GM12874 (cell line): ENCODE results near the gene CXADR.

Experiments
- CTCF ChIP-seq: IDR thresholded peaks from 2 replicates; pipeline ENCODE4 v1.5.1; 2011; ENCODE audit warnings: low read depth, mild to moderate bottlenecking, control low read depth, low read length, moderate library complexity; ENCODE audit not compliant: insufficient read depth

Gene CXADR

GRCh38 chr21:17539743-17540341 is 27.0 kb downstream of the CXADR start:
- TF ChIP-seq CTCF = no peak

DNA sequence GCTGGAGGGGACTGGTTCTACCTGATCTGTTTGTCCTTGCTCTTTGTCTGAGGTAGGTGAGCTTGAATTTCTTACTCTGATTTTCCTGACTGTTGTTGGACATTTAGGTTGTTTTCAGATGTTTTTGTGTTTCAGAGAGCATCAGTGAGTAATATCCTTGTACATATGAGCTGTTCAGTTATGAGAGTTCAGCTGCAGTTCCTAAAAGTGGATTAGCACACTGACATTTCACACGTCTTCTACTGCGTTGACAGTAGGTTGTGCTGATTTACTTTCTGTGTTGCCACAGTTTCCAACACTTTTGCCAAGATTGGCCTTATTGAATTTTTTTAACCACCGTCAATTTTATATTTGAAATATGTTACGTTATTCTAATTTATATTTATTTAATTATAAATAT is 27.7 kb downstream of the CXADR start:
- TF ChIP-seq CTCF = no peak

DNA sequence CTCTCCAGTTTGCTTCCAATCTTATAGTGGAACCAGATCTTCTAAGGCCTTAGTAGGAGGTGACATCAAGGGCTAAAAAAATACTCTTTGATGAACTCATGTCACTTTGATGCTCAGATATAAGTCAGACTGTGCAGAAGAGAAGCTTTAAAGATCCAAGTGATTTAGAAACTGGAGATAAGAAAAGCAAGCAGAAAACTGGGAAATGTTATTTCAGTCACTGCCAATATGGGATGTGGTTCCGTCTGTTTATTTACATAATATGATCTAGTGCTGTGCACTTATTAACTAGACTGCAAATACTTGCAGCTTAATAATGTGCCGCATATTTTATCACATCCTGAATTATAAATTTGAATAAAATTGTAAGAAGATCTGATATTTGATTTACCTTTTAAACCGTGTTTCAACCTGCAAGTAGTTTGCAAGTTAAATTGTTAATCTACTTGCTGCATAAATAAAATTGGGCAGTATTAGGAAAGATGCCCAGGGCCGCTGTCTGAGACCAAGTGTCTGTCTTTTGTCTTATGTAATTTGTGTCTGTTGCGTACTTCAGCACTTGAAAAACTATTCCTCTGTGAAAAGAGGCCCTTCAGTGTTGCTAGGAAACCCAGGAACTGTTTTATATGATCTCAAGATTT is 29.6 kb downstream of the CXADR start:
- TF ChIP-seq CTCF = no peak

DNA sequence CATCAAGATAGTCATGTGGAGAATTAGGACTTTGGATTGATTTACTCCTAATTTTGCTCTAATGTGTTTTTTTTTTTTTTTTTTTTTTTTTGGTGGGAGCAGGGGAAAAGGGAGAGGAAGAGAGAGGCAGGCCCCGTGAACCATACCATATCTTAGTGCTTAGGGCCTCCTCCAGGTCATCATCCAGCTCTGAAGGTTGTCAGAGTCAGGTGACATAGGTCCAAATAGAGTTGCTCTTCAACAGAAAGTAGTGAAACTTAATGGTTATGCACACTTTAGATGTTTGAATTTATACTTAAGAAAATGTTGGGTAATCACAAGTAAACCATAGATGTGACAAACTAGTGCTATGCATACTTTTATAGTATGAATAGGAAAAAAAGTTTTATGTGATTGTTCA is 32.2 kb downstream of the CXADR start:
- TF ChIP-seq CTCF = no peak

DNA sequence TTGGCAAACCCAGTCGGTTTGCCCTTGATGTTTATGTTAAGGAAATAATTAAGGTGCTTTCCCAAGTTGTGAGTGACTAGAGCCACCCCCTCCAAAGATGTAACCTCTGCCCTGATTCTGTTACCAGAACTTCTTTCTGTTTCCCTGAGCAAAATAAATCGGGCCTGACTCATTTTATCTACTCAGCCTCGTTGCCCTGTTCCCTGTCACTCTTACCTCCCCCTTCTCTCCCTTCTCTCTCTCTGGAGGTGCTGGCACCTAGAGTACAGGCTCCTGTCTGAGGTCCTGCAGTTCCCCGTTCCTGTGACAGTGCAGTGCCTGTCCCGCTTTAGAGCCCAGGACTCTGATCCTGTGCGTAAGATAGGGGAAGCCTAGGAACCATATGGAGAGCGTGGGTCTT is 35.4 kb downstream of the CXADR start:
- TF ChIP-seq CTCF = no peak

DNA sequence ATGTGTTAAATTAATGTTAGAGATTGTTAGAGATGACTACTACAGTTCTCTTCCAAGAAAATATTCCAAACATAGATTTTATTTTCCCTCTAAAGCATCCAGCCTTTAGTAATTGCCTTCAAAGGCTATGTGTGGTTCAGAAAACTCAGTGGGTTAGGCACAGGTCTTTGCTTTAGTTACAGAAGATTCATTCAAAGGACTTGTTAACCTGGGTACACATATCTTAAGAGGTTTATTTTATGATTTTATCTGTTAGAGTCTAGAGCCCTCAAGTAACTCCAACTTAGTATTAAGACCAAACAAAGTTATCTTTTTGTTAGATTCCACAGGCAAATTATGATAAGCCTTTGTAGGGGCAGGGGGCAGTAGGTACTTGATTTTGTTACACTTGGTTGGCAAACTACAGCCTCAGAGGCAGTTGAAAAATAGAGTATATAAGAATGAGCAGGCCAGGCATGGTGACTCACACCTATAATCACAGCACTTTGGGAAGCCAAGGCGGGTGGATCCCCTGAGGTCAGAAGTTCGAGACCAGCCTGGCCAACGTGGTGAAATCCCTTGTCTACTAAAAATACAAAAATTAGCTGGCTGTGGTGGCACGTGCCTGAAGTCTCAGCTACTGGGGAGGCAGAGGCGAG is 37.9 kb downstream of the CXADR start:
- no peak for TF ChIP-seq CTCF

DNA sequence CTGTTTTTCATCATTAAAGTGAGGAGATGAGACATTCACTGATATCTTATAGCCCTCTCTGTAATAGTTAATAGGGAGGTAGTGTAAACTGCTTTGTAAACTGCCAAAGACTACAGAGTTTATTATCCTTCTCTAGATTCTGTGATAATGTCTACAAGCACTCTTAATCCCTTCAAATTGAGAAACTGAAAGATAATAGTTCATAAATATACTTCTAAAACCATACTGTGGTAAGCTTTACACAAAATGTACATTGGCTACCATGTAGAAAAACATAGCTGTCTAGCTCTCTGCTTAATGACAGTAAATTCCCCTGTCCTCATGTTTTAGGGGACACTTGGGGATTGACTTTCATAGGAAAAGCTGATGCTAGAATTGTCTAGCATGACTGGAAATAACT is 39.6 kb downstream of the CXADR start:
- TF ChIP-seq CTCF = no peak
